Hematopoietic multipotent progenitor cell treated with erythropoietin and hydrocortisone succinate and interleukin-3 and kit ligand, for 6 days (in vitro differentiated cells): ENCODE results near the gene DCDC2.
A peak's percentile ranks its signal among the peaks of the same experiment; 100 is the strongest.

ENCODE experiments used
- DNase-seq: peaks from one replicate; pipeline ENCODE4 v3.0.0-alpha.2; 2015

The DCDC2 gene

DNA sequence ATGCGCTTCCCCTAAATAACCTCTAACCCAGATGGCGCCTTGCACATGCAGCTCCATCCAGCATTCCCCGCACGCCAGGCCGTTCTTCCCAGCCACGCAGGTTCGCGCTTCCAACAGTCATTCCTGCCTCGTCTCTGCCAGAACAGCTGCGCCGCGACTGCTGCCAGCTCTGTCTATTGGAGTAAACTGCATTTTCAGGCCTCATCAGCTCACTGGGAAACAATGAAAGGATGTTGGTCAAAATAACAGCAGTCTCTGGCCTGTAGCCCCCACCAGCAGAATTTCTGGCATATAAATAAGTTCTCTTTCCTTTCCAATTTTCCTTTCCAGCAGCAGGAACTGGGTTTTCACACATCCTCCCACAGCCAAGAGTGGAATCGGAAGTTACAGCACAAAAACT is 217.3 kb downstream of the DCDC2 start:
- DNase-seq = no peak

DNA sequence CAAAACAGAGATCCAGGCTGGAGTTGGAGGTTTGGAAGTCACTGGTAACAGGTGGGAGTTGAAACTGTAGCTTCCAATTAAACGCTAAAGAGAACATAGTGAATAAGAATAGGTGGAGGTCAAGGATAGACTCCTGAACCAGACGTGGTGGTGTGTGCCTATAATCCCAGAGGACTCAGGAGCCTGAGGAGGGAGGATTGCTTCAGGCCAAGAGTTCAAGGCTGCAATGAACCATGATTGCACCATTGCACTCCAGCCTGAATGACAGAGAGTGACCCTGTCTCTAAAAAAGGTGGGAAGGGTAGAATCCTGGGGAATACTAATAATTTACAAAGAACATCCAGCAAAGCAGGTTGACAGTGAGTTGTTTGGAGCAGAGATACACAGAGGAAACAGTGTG is 218.2 kb downstream of the DCDC2 start:
- DNase-seq = no peak

DNA sequence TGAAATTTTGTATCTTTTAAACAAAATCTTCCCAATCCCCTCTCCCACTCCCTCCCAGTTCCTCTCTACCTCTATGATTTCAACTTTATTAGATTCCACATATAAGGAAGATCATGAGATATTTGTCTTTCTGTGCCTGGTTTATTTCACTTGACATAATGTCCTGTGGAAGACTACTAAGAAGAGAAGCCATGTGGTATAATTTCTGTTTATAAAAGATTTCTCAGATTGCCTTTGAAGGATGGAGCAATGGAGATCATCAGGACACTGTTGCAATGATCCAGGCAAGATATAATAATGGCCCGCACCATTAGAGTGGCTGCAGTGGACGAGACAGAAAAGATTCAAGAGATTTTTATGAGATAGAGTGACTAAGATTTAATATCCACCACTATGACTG is 218.8 kb downstream of the DCDC2 start:
- DNase-seq = no peak

DNA sequence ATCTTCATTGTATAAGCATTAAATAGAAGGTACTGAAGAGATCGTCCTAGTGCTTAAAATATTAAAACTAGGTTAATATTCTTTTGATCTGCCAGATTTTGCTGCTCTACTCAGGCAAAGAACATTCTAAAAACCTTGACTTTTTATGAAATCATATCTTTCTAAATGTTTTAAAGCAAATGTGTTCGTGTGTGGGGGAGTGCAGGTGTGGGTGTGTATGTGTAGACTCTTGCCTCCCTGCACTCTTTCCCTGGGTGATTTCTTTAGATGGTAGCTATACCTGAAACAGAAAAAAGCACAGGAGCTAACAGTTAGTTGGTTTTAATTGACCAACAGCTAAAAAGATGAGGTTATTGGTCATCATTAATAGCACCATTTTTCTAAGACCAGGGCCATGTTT is 226.1 kb downstream of the DCDC2 start:
- no peak for DNase-seq

DNA sequence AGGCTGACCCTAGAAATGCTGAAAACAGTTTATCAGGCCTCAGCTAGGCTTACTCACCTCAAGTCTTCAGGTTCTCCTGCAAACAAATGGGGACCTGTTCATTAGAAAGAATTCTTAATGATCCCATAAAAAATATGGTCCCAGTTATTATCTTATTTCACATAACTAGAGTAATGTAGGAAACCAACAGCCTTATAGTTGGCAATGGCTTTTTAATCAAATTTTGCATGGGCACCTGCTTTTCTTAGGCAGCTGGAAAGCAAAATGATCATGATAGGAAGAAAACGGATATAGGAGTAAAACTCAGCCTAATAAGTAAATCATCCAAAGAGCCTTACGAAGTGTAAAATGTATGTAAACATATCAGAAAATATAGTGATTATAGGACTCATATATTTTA is 230.5 kb downstream of the DCDC2 start:
- DNase-seq = no peak

DNA sequence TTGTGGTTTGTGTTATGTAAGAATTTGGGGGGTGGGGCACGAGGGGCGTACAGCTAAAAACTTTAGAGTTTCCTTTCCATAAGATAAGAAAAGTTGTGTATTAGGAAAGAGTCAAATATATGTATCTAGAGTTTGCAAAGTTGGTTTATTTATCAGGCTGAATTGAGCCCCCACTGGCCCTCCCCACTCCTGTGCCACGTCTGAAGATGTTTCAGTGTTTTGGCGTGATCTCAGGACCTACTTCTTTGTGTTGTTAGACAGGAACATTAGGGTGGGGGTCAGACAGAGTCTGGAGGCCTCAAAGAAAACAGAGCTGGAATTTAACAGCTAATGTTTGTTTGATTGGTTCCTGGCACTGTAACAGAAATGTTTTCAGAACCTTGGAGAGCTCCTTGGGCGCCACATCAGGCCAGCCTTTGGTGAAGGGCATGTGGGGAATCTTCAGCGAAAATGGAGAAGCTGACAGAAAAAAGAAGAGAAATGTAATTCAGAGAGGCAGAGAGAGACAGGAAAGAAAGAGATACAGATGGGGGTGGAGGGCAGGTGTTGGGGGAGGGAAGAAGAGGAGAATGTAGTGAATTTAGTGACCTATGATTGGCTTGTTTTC is 231.2 kb downstream of the DCDC2 start:
- peak; percentile 90 for DNase-seq

DNA sequence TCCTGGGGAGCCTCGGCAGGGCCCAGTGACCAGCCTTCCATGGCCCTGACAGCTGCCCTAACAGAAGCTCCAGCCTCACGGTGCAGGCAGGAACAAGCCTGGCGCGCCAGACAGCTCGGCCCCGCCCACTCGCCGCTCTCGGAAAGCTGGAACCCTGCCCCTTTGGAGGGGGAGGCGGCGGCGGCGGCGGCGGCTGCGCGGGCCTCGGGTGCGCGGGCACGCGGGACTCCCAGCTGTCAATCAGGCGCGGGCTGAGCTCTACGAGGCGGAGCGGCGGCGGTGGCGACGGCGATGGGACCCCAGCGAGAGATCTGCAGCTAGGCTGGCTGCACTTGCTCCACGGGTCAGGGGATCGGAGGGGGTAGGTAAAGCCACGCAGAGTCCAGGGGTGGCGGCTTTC is 231.9 kb downstream of the DCDC2 start, which contains the start of gene NRSN1:
TSS of gene NRSN1 (plus strand) at position 236 of the 400 bp plus-strand sequence. CDS start 8,113 bp downstream, outside the sequence.
- DNase-seq = peak; percentile 23

DNA sequence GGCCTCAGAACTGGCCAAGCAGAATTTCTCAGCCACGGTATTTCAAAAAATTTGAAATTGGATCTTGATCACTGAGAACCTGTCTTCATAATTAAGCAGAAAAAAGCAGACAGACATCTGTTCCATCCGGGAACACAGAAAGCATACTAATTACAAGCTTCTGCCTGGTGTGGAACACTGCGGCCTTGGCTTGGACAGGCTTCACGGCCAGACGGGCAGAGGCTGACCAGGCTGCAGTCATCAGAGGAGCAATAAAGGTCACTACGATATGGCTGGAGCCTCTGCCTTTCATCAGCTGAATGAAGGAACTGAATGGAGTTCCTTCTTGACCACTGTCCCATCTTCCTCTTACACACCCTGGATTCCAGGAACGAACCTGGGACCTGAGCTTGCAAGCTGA is 235.7 kb downstream of the DCDC2 start:
- DNase-seq = no peak
